ENCODE measurements around the gene CP.
"Not testable (repeated sequence)": the region's sequence is repeated elsewhere in the genome, so short reads cannot be mapped to it uniquely, and the experiment has no call there.

CP gene

DNA sequence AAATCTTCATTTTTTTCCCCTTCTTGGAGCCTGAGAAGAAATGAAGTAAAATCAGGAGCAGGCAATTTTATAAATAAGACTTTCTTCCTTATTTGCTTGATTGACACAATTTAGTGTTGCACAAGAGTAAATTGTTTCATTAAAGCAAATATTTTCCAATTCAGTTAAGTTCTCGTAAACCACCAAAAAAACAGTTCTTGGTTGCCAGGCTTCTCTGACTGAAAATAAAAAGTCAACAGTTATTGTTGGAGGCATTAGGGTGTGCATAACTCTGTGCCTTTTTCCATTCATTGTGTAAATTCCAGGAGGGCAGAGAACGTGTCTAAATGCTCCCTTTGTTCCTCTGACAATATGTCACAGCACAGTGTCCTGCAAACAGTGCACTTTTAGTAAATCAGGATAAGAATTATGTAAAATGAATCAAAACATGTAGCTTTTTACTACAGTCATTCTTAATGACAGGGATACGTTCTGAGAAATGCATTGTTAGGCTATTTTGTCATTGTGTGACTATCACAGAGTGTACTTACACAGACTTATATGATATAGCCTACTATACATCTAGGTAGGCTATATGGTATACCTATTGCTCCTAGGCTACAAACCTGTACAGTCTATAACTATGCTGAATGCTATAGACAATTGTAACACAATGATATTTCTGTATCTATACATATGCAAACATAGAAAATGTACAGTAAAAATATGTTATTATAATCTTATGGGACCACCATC, at the start of gene CP:
Gene CP (minus strand): TSS at position 47 of the 735 bp plus-strand sequence. CDS start 37 bp downstream, at position 10.
- DNase-seq: no peak

GRCh38 chr3:149270180-149270579, 48.6 kb upstream of the CP start:
- no peak for DNase-seq

DNA sequence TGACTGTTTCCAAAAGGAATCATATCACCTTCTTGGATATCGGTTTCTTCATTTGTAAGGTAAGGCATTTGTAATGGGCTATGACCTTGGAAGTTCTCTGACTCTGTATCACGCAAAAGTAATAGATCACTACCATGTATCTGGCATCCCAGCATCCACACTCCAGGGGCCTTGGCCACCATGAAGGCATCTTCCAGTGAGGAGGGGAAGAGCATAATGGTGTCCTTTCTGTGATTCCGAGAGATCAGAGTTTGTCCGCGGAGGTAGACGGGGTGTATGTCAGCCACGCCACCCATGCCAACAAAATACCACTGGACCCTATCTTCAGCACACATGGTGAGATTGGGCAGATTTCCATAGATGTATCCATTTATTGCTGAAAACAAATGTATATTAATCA, 48.1 kb upstream of the CP start:
- no peak for DNase-seq

GRCh38 chr3:149267565-149267964, 45.9 kb upstream of the CP start:
- DNase-seq: no peak

DNA sequence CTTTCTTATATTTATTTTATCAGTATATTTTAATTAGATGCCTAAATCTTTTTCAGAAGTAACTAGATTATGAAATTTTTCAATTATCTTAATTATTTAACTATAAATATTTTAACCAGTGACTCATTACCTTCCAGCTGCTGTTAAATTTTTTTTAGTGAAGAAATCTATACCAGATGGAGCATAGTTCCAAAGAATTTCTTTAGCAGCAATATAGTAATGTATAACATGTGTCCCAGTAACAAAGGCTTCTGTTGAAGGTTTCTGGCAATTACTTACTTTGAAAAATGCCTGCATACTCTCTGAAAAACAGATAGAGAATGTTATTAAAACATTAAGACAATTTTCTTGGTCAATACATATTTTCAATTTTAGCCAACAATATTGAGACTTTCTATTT, 45.1 kb upstream of the CP start:
- no peak for DNase-seq

- DNase-seq: no peak
Observed at GRCh38 chr3:149263856-149264255, 42.2 kb upstream of the CP start.

DNA sequence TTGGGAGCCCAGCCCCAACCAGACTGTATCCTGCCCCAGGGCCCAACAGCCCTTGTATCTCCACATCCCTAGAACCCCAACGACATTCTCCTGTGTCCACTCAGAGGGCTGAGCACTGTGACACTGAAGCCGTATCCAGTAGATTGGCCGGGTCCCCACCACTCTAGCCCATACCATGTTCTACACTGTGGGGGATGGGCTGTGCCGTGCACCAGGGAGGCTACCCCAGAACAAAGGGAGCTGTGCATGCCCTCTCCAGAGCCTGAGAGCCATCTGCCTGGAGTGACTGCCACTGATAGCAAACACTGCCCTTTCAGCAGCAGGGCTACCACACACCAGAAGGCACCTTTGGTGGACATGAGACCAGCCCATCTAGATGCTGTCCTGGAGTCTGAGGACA, 37.1 kb upstream of the CP start:
- no peak for DNase-seq

DNA sequence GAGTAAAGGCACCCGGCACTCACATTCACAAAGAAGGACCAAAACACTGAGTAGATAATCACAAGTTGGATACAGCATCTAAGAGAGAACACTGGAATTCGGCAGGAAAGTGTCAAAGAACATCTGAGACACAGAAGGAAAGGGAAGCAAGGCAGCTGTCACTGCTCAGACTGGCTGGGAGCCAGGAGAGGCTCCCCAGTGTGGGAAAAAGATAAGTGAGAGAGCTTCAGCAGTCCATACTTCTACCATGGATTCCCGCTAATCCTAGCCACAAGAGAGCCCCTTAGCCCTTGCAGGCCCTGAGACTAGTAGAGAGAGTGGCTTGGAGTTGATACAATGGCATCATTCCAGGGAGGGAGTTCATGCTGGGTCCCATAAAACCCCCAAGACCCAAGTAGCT, 36.7 kb upstream of the CP start:
- DNase-seq: no peak

DNA sequence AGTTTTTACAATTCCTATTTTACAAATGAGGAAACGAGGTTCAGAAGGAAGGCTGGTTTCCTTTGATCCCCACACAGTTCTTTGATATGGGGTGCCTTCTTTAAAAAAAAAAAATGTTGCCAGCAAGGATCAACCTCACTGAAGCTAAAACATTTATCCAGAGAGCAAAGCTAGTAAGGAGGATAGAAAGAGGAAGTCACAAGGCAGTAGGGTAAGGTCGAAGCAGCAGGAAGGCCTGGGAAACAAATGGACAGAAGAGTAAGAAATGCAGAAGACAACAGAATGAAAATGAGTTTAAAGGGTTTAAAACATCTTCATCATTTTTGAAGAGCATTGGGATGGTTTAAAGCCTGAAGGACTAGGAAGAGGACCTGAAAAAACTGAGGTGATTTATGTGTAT, 30.6 kb upstream of the CP start:
- DNase-seq: no peak

DNA sequence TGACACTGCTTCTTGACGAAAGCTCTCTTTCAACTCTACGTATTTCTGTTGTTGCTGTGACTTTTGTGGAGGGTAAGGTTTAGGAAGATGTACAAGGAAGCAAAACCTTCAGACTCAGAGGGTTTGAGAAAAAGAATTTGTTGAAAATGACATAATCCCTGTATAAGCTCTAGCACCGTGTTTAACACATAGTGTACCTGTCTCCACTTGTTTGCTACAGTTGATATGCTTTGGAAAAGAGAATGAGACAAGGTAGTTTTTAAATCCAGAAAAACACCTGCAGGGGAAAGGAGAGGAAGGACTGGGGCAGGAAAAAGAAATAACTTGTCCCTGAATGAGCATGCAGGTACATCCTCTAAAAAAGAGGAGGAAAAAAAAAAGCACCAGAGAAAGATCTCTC, 29.6 kb upstream of the CP start:
- no peak for DNase-seq

GRCh38 chr3:149247929-149248691, 26.5 kb upstream of the CP start:
- no peak for DNase-seq

DNA sequence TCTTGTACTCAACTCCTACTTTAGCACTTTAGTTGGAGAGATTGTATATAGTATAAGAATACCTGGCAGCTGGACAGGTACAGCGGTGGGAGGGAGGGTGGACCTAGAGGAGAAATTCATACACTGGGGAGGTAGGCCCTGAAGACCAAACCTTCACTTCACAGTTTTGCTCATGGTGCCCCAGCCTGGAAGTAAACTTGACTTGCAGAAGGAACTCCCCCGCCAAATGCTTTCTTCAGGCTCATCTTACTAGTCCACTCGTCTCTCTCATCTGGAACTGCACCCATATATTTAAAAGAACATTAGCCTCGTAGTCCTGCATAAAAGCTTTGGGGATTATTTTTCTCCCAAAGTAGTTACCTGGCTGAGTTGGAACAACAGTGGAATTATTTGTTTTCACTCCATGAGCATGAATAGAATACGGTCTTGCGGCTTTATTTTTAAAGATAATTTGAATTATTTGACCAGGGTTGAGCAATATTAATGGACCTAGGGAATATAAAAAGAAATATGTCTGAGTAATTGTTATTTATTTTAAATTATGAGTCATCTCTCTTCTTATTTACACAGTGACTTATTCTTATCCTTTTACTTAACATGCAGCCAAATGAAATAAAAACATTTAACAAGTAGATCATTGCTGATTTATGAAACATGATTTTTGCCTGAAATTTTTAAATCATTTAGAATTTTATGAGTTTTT, 25.5 kb upstream of the CP start:
- DNase-seq: no peak

DNA sequence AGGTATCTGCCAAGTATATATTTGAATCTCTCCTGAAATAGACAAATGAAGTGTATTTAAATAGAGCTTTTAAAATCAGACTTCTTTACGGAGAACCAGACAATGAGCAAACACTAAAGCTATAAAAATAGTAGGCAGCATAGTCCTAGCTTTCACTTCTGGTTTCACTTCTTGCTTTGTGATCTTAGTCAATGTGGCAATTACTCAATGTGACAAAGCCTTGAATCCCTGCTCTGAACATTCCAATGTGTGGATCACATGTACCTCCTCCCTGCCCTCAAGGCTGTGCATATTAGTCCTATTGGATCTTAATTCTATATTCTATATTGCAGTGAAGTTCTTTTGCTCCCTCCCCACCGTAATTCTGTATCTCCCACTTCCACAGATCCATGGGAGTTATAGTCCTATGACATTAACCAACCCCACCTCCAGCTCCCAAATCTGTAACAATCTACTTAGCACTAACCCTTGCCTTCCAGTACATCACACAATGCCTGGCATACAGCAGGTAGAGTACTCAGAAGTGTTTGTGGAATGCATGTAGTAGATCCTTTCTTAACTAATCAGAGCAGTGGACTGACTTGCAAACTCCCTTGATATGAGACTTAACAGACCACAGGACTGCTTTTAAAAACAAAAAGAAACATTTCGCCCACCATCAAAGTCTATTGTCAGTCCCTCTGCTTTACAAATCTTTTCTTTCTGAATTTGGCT, 24.3 kb upstream of the CP start:
- no peak for DNase-seq

- DNase-seq: no peak
Observed at GRCh38 chr3:149243540-149243939, 21.9 kb upstream of the CP start.

DNA sequence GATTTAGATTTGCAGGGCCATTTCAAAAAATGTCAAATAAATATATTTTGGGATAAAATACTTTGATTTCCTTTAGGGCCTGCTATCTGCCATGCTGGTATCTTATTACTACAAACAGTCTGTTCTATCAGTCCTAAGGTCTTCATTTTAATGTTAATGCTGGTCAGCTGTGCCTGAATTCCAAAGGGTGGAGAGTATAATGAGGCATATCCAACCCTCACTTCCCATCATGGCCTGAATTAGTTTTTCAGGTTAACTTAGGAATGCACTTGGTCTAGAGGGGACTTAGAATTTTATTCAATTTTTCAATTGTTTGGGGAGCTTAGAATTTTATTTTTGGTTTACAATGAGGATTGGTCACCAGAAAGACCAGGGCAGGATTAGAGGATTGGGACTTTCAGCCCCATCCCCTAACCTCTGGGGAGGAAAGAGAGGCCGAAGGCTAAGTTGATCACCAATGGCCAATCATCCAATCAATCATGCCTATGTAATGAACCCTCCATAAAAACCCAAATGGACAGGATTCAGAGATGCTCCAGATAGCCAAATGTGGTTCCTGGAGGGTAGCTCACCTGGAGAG, 17.8 kb upstream of the CP start:
- DNase-seq: no peak

DNA sequence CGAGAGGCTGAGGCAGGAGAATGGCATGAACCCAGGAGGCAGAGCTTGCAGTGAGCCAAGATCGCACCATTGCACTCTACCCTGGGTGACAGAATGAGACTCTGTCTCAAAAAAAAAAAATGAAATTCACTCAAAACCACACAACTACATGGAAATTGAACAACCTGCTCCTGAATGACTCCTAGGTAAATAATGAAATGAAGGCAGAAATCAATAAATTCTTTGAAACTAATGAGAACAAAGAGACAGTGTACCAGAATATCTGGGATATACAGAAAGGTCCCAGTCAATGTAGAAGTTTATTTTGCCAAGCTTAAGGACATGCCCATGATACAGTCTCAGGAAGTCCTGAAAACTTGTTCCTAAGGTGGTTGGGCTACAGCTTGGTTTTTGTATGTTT, 16.6 kb upstream of the CP start:
- DNase-seq: not testable (repeated sequence)

- no peak for DNase-seq
Observed at GRCh38 chr3:149235599-149236424, 14.2 kb upstream of the CP start.

DNA sequence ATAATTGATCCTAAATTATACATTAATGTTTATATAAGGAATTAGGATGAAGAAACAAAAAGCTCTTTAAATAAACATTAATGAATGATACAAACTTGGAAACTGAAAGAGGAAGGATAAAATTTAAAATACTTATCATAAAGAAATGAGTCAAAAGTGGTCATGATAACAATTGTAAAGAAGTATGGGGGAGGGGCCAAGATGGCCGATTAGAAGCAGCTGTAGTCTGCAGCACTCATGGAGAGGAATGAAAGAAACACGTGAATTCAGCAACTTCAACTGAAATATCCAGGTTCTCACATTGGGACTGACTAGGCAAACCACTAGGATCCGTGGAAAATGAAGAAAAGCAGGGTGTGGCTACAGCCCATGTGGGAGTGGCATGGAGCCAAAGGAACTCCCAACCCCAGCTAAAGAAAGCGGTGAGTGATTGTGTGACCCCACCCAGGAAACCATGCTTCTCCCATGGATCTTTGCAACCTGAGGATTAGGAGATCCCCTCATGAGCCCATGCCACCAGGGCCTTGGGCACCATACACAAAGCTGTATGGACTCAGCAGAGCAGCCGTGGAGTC, 13.1 kb upstream of the CP start:
- DNase-seq: no peak

GRCh38 chr3:149233323-149233722, 11.7 kb upstream of the CP start:
- no peak for DNase-seq

DNA sequence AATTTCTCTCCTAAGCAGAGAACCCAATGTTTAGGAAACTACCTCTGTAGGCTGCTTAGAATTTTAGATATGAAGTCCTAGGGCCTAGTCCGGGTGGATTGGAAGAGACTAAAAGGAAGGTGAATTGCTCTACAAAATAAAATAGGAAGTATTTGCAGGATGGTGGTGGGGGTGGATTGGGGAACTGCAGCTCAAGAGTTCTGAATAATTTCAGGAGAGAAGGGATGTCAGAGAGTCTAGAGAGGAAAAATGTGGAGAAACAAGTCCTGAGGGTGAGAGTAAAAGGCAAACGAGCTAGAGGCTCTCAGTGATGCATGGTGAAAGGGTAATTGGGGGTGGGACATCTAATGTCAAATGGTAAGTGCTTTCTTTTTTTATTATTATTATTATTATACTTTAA, 10.2 kb upstream of the CP start:
- DNase-seq: no peak

- no peak for DNase-seq
Observed at GRCh38 chr3:149227591-149228268, 6.1 kb upstream of the CP start.
